GM06990 (cell line): Measurements from ENCODE around the gene VPS35.

ENCODE experiments used
- DNase-seq: peaks from one replicate; pipeline ENCODE4 v3.0.0-alpha.2; 2011; ENCODE audit not compliant: insufficient read length; ENCODE audit errors: extremely low read depth
- H3K27me3 ChIP-seq: replicated peaks from 2 replicates; pipeline ENCODE4 v1.6.0; 2011; ENCODE audit warnings: low read length; ENCODE audit not compliant: control insufficient read depth, insufficient read depth
- H3K36me3 ChIP-seq: 2 replicates; pipeline ENCODE4 v1.5.1; 2011; ENCODE audit warnings: low read length; ENCODE audit not compliant: control insufficient read depth, insufficient read depth
- H3K4me3 ChIP-seq: replicated peaks from 2 replicates; pipeline ENCODE4 v1.5.1; 2011; ENCODE audit warnings: low read depth, mild to moderate bottlenecking, control low read depth, low read length
- CTCF ChIP-seq: IDR thresholded peaks from 2 replicates; pipeline ENCODE4 v1.5.1; 2011; ENCODE audit warnings: low read length, control low read depth, mild to moderate bottlenecking, inconsistent platforms; ENCODE audit not compliant: insufficient read depth, poor library complexity, severe bottlenecking

Gene VPS35

GRCh38 chr16:46711106-46712058, 22.4 kb upstream of the VPS35 start:
- DNase-seq = no peak
- Histone ChIP-seq H3K27me3 (no peaks in the 10 kb centered on the region), H3K4me3 (no peak overlapping the region), H3K36me3 (no peaks in the 10 kb centered on the region)
- no peak for TF ChIP-seq CTCF

- H3K27me3 ChIP-seq = no peaks in the 10 kb centered on the region
- DNase-seq = no peak
- no peaks in the 10 kb centered on the region for H3K36me3 ChIP-seq
- no peak overlapping the region for H3K4me3 ChIP-seq
- no peak for TF ChIP-seq CTCF
Measured at GRCh38 chr16:46709469-46710005, 20.6 kb upstream of the VPS35 start.

- no peak for DNase-seq
- TF ChIP-seq CTCF = no peak
- Histone ChIP-seq H3K4me3 (no peak overlapping the region), H3K27me3 (no peaks in the 10 kb centered on the region), H3K36me3 (no peaks in the 10 kb centered on the region)
Measured at GRCh38 chr16:46706642-46707041, 17.7 kb upstream of the VPS35 start.

- DNase-seq = no peak
- no peaks in the 10 kb centered on the region for H3K27me3 ChIP-seq
- H3K36me3 ChIP-seq = peaks cover 6% of the 10 kb centered on the region
- TF ChIP-seq CTCF = no peak
- H3K4me3 ChIP-seq = no peak overlapping the region
Measured at GRCh38 chr16:46702030-46702429, 13.1 kb upstream of the VPS35 start.

GRCh38 chr16:46701615-46702014, 12.6 kb upstream of the VPS35 start:
- no peaks in the 10 kb centered on the region for H3K27me3 ChIP-seq
- no peak for TF ChIP-seq CTCF

More at GRCh38 chr16:46701615-46702014, 12.6 kb upstream of the VPS35 start:
- Histone ChIP-seq H3K4me3 (no peak overlapping the region), H3K36me3 (peaks cover 6% of the 10 kb centered on the region)
- no peak for DNase-seq
